ENCODE data around the gene SEMA5B.

DNA sequence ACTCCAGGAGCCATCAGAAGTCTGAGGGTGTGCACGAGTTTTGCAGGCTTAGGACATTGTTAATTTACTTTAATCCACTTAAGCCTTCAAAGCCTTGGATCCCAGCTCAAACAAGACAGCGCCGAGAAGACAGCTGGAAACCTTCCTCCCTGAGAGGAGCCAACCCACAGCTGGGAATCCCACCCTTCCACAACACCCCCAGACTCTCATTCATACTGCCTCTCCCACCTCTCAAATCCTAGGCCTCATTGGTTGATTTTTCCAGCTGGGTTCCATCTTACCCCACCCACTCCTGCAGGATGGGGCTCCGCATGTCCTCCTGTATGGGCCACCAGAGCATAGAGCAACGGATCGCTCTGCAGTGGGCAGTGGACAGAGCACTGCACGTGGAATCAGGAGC lies 80.4 kb downstream of the SEMA5B start:
- no peak for TF ChIP-seq KLF6 (CRISPR knock-in tag; IDR thresholded peaks at IDR 0.05; ENCODE audit: borderline replicate concordance)
- TF ChIP-seq, protein P1, sequence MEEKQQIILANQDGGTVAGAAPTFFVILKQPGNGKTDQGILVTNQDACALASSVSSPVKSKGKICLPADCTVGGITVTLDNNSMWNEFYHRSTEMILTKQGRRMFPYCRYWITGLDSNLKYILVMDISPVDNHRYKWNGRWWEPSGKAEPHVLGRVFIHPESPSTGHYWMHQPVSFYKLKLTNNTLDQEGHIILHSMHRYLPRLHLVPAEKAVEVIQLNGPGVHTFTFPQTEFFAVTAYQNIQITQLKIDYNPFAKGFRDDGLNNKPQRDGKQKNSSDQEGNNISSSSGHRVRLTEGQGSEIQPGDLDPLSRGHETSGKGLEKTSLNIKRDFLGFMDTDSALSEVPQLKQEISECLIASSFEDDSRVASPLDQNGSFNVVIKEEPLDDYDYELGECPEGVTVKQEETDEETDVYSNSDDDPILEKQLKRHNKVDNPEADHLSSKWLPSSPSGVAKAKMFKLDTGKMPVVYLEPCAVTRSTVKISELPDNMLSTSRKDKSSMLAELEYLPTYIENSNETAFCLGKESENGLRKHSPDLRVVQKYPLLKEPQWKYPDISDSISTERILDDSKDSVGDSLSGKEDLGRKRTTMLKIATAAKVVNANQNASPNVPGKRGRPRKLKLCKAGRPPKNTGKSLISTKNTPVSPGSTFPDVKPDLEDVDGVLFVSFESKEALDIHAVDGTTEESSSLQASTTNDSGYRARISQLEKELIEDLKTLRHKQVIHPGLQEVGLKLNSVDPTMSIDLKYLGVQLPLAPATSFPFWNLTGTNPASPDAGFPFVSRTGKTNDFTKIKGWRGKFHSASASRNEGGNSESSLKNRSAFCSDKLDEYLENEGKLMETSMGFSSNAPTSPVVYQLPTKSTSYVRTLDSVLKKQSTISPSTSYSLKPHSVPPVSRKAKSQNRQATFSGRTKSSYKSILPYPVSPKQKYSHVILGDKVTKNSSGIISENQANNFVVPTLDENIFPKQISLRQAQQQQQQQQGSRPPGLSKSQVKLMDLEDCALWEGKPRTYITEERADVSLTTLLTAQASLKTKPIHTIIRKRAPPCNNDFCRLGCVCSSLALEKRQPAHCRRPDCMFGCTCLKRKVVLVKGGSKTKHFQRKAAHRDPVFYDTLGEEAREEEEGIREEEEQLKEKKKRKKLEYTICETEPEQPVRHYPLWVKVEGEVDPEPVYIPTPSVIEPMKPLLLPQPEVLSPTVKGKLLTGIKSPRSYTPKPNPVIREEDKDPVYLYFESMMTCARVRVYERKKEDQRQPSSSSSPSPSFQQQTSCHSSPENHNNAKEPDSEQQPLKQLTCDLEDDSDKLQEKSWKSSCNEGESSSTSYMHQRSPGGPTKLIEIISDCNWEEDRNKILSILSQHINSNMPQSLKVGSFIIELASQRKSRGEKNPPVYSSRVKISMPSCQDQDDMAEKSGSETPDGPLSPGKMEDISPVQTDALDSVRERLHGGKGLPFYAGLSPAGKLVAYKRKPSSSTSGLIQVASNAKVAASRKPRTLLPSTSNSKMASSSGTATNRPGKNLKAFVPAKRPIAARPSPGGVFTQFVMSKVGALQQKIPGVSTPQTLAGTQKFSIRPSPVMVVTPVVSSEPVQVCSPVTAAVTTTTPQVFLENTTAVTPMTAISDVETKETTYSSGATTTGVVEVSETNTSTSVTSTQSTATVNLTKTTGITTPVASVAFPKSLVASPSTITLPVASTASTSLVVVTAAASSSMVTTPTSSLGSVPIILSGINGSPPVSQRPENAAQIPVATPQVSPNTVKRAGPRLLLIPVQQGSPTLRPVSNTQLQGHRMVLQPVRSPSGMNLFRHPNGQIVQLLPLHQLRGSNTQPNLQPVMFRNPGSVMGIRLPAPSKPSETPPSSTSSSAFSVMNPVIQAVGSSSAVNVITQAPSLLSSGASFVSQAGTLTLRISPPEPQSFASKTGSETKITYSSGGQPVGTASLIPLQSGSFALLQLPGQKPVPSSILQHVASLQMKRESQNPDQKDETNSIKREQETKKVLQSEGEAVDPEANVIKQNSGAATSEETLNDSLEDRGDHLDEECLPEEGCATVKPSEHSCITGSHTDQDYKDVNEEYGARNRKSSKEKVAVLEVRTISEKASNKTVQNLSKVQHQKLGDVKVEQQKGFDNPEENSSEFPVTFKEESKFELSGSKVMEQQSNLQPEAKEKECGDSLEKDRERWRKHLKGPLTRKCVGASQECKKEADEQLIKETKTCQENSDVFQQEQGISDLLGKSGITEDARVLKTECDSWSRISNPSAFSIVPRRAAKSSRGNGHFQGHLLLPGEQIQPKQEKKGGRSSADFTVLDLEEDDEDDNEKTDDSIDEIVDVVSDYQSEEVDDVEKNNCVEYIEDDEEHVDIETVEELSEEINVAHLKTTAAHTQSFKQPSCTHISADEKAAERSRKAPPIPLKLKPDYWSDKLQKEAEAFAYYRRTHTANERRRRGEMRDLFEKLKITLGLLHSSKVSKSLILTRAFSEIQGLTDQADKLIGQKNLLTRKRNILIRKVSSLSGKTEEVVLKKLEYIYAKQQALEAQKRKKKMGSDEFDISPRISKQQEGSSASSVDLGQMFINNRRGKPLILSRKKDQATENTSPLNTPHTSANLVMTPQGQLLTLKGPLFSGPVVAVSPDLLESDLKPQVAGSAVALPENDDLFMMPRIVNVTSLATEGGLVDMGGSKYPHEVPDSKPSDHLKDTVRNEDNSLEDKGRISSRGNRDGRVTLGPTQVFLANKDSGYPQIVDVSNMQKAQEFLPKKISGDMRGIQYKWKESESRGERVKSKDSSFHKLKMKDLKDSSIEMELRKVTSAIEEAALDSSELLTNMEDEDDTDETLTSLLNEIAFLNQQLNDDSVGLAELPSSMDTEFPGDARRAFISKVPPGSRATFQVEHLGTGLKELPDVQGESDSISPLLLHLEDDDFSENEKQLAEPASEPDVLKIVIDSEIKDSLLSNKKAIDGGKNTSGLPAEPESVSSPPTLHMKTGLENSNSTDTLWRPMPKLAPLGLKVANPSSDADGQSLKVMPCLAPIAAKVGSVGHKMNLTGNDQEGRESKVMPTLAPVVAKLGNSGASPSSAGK (IDR thresholded peaks at IDR 0.05), result no peak
- no peak for TF ChIP-seq ZFP1 (CRISPR knock-in tag; IDR thresholded peaks at IDR 0.05)
- TF ChIP-seq, protein P2, sequence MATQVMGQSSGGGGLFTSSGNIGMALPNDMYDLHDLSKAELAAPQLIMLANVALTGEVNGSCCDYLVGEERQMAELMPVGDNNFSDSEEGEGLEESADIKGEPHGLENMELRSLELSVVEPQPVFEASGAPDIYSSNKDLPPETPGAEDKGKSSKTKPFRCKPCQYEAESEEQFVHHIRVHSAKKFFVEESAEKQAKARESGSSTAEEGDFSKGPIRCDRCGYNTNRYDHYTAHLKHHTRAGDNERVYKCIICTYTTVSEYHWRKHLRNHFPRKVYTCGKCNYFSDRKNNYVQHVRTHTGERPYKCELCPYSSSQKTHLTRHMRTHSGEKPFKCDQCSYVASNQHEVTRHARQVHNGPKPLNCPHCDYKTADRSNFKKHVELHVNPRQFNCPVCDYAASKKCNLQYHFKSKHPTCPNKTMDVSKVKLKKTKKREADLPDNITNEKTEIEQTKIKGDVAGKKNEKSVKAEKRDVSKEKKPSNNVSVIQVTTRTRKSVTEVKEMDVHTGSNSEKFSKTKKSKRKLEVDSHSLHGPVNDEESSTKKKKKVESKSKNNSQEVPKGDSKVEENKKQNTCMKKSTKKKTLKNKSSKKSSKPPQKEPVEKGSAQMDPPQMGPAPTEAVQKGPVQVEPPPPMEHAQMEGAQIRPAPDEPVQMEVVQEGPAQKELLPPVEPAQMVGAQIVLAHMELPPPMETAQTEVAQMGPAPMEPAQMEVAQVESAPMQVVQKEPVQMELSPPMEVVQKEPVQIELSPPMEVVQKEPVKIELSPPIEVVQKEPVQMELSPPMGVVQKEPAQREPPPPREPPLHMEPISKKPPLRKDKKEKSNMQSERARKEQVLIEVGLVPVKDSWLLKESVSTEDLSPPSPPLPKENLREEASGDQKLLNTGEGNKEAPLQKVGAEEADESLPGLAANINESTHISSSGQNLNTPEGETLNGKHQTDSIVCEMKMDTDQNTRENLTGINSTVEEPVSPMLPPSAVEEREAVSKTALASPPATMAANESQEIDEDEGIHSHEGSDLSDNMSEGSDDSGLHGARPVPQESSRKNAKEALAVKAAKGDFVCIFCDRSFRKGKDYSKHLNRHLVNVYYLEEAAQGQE (IDR thresholded peaks at IDR 0.05; ENCODE audit: borderline replicate concordance), result no peak
- TF ChIP-seq, protein P2 (CRISPR knock-in tag; IDR thresholded peaks at IDR 0.05; ENCODE audit: low read depth), result no peak
- no peak for TF ChIP-seq SIN3A (IDR thresholded peaks at IDR 0.05; ENCODE audit: borderline replicate concordance in 2 of 2, control insufficient read depth in 1 of 2, low read depth in 2 of 2, low read length in 2 of 2)
- no peak for TF ChIP-seq HMG20B (CRISPR knock-in tag; IDR thresholded peaks at IDR 0.05)

Measured in K562 (cell line).